PC-9 (cell line): Measurements from ENCODE around the gene UBE2O. TPM values are rescaled to one million over a fixed set of nuclear protein-coding genes. Genes with fewer than 3 reads are reported as not detected.

Experiments
- BruUV-seq: library from RNA; stranded (reverse); fragments of 400-500 nt; replicated peaks from 2 replicates; lab custom pipeline; 2021; lab: Mats Ljungman, UMichigan
- CTCF ChIA-PET: fragments of 300-600 bp; sonication (Branson Sonifier 250); formaldehyde crosslinking; loops from one replicate; lab custom pipeline; 2022; ENCODE audit warnings: antibody characterized with exemption; lab: Charles Lee
- POLR2A ChIA-PET: fragments of 300-600 bp; sonication (Branson Sonifier 250); formaldehyde crosslinking; loops from one replicate; lab custom pipeline; 2022; ENCODE audit warnings: antibody characterized with exemption; ENCODE audit not compliant: unreplicated experiment; lab: Charles Lee
- DNase-seq, 2 experiments: peaks; one replicate each; pipeline versions ENCODE4 v3.0.0 to v3.0.0-alpha.2; 2015 to 2022; ENCODE audit warnings: mixed read lengths in 1 of 2
- H2AFZ ChIP-seq: fragments of 200-600 bp; sonication (generic); 2 replicates; pipeline ENCODE4 v1.8.1; 2017; ENCODE audit warnings: antibody characterized with exemption
- H3F3A ChIP-seq: fragments of 200-600 bp; sonication (generic); 2 replicates; pipeline ENCODE4 v1.8.1; 2017; ENCODE audit warnings: antibody characterized with exemption, mild to moderate bottlenecking, low read depth; ENCODE audit not compliant: insufficient read depth
- H3K27ac ChIP-seq: fragments of 200-600 bp; sonication (generic); 2 replicates; pipeline ENCODE4 v1.6.1; 2016; ENCODE audit warnings: mixed run types
- H3K27me3 ChIP-seq: fragments of 200-600 bp; sonication (generic); 2 replicates; pipeline ENCODE4 v1.6.1; 2016; ENCODE audit warnings: low read depth, mixed run types; ENCODE audit not compliant: insufficient read depth
- H3K36me3 ChIP-seq: fragments of 200-600 bp; sonication (generic); 2 replicates; pipeline ENCODE4 v1.6.1; 2016; ENCODE audit warnings: low read depth, mixed run types
- H3K4me1 ChIP-seq: fragments of 200-600 bp; sonication (generic); replicated peaks from 2 replicates; pipeline ENCODE4 v1.6.1; 2016; ENCODE audit warnings: mixed run types; ENCODE audit not compliant: insufficient read depth
- H3K4me2 ChIP-seq: fragments of 200-600 bp; sonication (generic); 2 replicates; pipeline ENCODE4 v1.6.1; 2017; ENCODE audit warnings: mixed run types
- H3K4me3 ChIP-seq: fragments of 200-600 bp; sonication (generic); 2 replicates; pipeline ENCODE4 v1.6.1; 2016; ENCODE audit warnings: mixed run types
- H3K79me2 ChIP-seq: fragments of 200-600 bp; sonication (generic); 2 replicates; pipeline ENCODE4 v1.6.1; 2017; ENCODE audit warnings: low read depth, mixed run types
- H3K9me2 ChIP-seq: fragments of 200-600 bp; sonication (generic); 2 replicates; pipeline ENCODE4 v1.8.1; 2017; ENCODE audit warnings: mild to moderate bottlenecking; ENCODE audit not compliant: insufficient read depth
- H3K9me3 ChIP-seq: fragments of 200-600 bp; sonication (generic); 2 replicates; pipeline ENCODE4 v1.8.1; 2016; ENCODE audit warnings: low read depth; ENCODE audit not compliant: insufficient read depth
- H4K20me1 ChIP-seq: fragments of 200-600 bp; sonication (generic); 2 replicates; pipeline ENCODE4 v1.8.1; 2017; ENCODE audit not compliant: insufficient read depth
- CTCF ChIP-seq: fragments of 200-600 bp; sonication (generic); conservative IDR thresholded peaks from 2 replicates; pipeline ENCODE4 v1.6.1; 2017; ENCODE audit warnings: mixed run types, antibody characterized with exemption, mild to moderate bottlenecking, moderate library complexity
- EZH2 ChIP-seq: fragments of 200-600 bp; sonication (generic); IDR thresholded peaks from 2 replicates; pipeline ENCODE4 v1.8.0; 2017; ENCODE audit warnings: antibody characterized with exemption, low read depth
- intact Hi-C: fragments of 100-400 bp; cut with micrococcal nuclease; formaldehyde crosslinking; loops from one replicate; pipeline ENCODE4 v1.10.0; 2022; ENCODE audit not compliant: unreplicated experiment
- total RNA-seq: library from RNA; stranded (reverse); gene quantifications from 2 replicates; pipeline ENCODE4 v1.2.3, GENCODE V29; 2021

UBE2O gene
- total RNA-seq, 1 experiment from 2014 or later = 28.0 TPM

GRCh38 chr17:76421044-76421407 lies 31.9 kb downstream of the UBE2O start:
- Histone ChIP-seq H3K9me2 (no peaks in the 10 kb centered on the region), H3K4me3 (no peak overlapping the region), H3K36me3 (no peaks in the 10 kb centered on the region), H3K27me3 (no peaks in the 10 kb centered on the region), H3K79me2 (no peaks in the 10 kb centered on the region), H3K27ac (no peak overlapping the region), H2AFZ (no peak overlapping the region), H3F3A (no peaks in the 10 kb centered on the region), H3K4me2 (no peak overlapping the region), H3K9me3 (no peaks in the 10 kb centered on the region), H4K20me1 (no peaks in the 10 kb centered on the region; the same call in 1 of the 2 replicates), H3K4me1 (no peaks in the 10 kb centered on the region)
- CTCF ChIA-PET = no interaction called here
- POLR2A ChIA-PET = no interaction called here
- no peak for DNase-seq
- intact Hi-C loops = no loop called here
- BruUV-seq = no TSS peak
- TF ChIP-seq EZH2 (no peak), CTCF (no peak)

- BruUV-seq = no TSS peak
- DNase-seq = no peak
- Histone ChIP-seq H3K4me2 (no peak overlapping the region), H4K20me1 (no peaks in the 10 kb centered on the region; the same call in 1 of the 2 replicates), H3K4me3 (no peak overlapping the region), H3F3A (no peaks in the 10 kb centered on the region), H3K27me3 (no peaks in the 10 kb centered on the region), H3K9me2 (no peaks in the 10 kb centered on the region), H3K79me2 (no peaks in the 10 kb centered on the region), H3K27ac (no peak overlapping the region), H3K9me3 (no peaks in the 10 kb centered on the region), H3K36me3 (no peaks in the 10 kb centered on the region), H2AFZ (no peak overlapping the region), H3K4me1 (no peaks in the 10 kb centered on the region)
- POLR2A ChIA-PET = no interaction called here
- no peak for TF ChIP-seq CTCF
- no peak for TF ChIP-seq EZH2
- CTCF ChIA-PET = no interaction called here
- intact Hi-C loops = no loop called here
Measured at GRCh38 chr17:76420356-76421043, 32.5 kb downstream of the UBE2O start.

- ChIA-PET CTCF (no interaction called here), POLR2A (no interaction called here)
- Histone ChIP-seq H3K4me1 (no peaks in the 10 kb centered on the region), H3K4me2 (no peak overlapping the region), H3K79me2 (no peaks in the 10 kb centered on the region), H3K27me3 (no peaks in the 10 kb centered on the region), H4K20me1 (no peaks in the 10 kb centered on the region; the same call in 1 of the 2 replicates), H3K36me3 (no peaks in the 10 kb centered on the region), H3K4me3 (no peak overlapping the region), H2AFZ (no peak overlapping the region), H3K27ac (no peak overlapping the region), H3K9me3 (no peaks in the 10 kb centered on the region), H3F3A (no peaks in the 10 kb centered on the region), H3K9me2 (no peaks in the 10 kb centered on the region)
- intact Hi-C loops = no loop called here
- TF ChIP-seq EZH2 = no peak
- no peak for TF ChIP-seq CTCF
- no TSS peak for BruUV-seq
- DNase-seq = no peak
Measured at GRCh38 chr17:76419576-76420260, 33.2 kb downstream of the UBE2O start.
